Heart left ventricle (tissue), 13 donors: Measurements from ENCODE around the gene CAPZA1.

Source experiments
- POLR2A ChIP-seq, 2 donors: fragments of 450-650 bp; IDR thresholded peaks; one replicate each; pipeline ENCODE4 v1.6.1; 2017; ENCODE audit warnings: antibody characterized with exemption in 2 of 2, mild to moderate bottlenecking in 2 of 2, moderate library complexity in 2 of 2
- TF ChIP-seq, protein P1 (sequence below), 12 donors: fragments of 200-600 bp; sonication (generic) in 4 of 12; IDR thresholded peaks; one replicate each; pipeline versions ENCODE4 v1.5.0 to v1.8.0; 2018 to 2022; ENCODE audit warnings: antibody characterized with exemption in 12 of 12, mild to moderate bottlenecking in 5 of 12
- donor health status: ischemic (EF 13 %, LVEDD 7.1; RV severe dilation, severe dysfunction).
- donor health status: DM: no; HTN: yes; CAD: no.
- donor health status: DM: no; HTN: no; CAD: no.
- donor health status: ischemic (EF 25% LVEDD 6.9; RV normal size, moderate dysfunction).
- donor health status: ischemic (EF 25% LVEDD 5.7; RV mildly dilated, moderate dysfunction).
- donor health status: ischemic (EF 35%, LVEDD 5.7; RV mildly dilated, moderate dysfunction).
- donor health status: nonischemic (EF 11% LVEDD 7.7; RV severe dilation, severe dysfunction).
- donor health status: DM: yes; HTN: yes; CAD: no.
- donor health status: PGD.
- donor health status: ischemic (EF 29% LVEDD 5.4; RV normal size, mild dysfunction).
- donor health status: nonischemic (EF 23%, LVEDD 6.1; RV moderate dilation, normal function).

- TF ChIP-seq, protein P1, sequence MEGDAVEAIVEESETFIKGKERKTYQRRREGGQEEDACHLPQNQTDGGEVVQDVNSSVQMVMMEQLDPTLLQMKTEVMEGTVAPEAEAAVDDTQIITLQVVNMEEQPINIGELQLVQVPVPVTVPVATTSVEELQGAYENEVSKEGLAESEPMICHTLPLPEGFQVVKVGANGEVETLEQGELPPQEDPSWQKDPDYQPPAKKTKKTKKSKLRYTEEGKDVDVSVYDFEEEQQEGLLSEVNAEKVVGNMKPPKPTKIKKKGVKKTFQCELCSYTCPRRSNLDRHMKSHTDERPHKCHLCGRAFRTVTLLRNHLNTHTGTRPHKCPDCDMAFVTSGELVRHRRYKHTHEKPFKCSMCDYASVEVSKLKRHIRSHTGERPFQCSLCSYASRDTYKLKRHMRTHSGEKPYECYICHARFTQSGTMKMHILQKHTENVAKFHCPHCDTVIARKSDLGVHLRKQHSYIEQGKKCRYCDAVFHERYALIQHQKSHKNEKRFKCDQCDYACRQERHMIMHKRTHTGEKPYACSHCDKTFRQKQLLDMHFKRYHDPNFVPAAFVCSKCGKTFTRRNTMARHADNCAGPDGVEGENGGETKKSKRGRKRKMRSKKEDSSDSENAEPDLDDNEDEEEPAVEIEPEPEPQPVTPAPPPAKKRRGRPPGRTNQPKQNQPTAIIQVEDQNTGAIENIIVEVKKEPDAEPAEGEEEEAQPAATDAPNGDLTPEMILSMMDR (IDR thresholded peaks at IDR 0.05) = no peak
- TF ChIP-seq POLR2A (IDR thresholded peaks at IDR 0.05) = no peak
These were observed 37.9 kb upstream of the CAPZA1 start for GRCh38 chr1:112581586-112582192.
